DOHH2 (cell line): ENCODE data around the gene GLT1D1.

Experiments
- H3F3A ChIP-seq: fragments of 200-600 bp; sonication (generic), shearing (Covaris generic); 2 replicates; pipeline ENCODE4 v1.6.0; 2016; ENCODE audit warnings: antibody characterized with exemption, mild to moderate bottlenecking; ENCODE audit not compliant: control insufficient read depth, insufficient read depth
- H3K27ac ChIP-seq: fragments of 200-600 bp; sonication (generic); 2 replicates; pipeline ENCODE4 v1.5.1; 2014; ENCODE audit warnings: low read depth, mild to moderate bottlenecking, low read length, moderate library complexity
- H3K27me3 ChIP-seq: fragments of 200-600 bp; sonication (generic); 2 replicates; pipeline ENCODE4 v1.6.1; 2014; ENCODE audit warnings: mild to moderate bottlenecking, low read length, mixed read lengths; ENCODE audit not compliant: control insufficient read depth
- H3K36me3 ChIP-seq: fragments of 200-600 bp; sonication (generic); 2 replicates; pipeline ENCODE4 v1.6.1; 2014; ENCODE audit warnings: mild to moderate bottlenecking, low read length, moderate library complexity, mixed read lengths; ENCODE audit not compliant: control insufficient read depth
- H3K4me1 ChIP-seq: fragments of 200-600 bp; sonication (generic); 2 replicates; pipeline ENCODE4 v1.6.1; 2014; ENCODE audit warnings: mild to moderate bottlenecking, low read length, mixed read lengths; ENCODE audit not compliant: control insufficient read depth
- H3K4me2 ChIP-seq: fragments of 200-600 bp; sonication (generic); 2 replicates; pipeline ENCODE4 v1.6.0; 2014; ENCODE audit warnings: mild to moderate bottlenecking, low read length, moderate library complexity
- H3K4me3 ChIP-seq: fragments of 200-600 bp; sonication (generic); 2 replicates; pipeline ENCODE4 v1.5.1; 2014; ENCODE audit warnings: mild to moderate bottlenecking, low read length, mixed read lengths
- H3K79me2 ChIP-seq: fragments of 200-600 bp; sonication (generic); 2 replicates; pipeline ENCODE4 v1.6.1; 2014; ENCODE audit warnings: mild to moderate bottlenecking, low read length, mixed read lengths; ENCODE audit not compliant: control insufficient read depth
- H3K9me2 ChIP-seq: fragments of 200-600 bp; sonication (generic); replicated peaks from 2 replicates; pipeline ENCODE4 v1.6.1; 2014; ENCODE audit warnings: mild to moderate bottlenecking, low read length, mixed read lengths; ENCODE audit not compliant: control insufficient read depth
- H3K9me3 ChIP-seq: fragments of 200-600 bp; sonication (generic); 2 replicates; pipeline ENCODE4 v1.6.1; 2014; ENCODE audit warnings: antibody characterized with exemption, low read length, mixed read lengths; ENCODE audit not compliant: control insufficient read depth, insufficient read depth
- H4K20me1 ChIP-seq: fragments of 200-600 bp; sonication (generic); 2 replicates; pipeline ENCODE4 v1.6.0; 2014; ENCODE audit warnings: low read depth, mild to moderate bottlenecking, antibody characterized with exemption, low read length, moderate library complexity; ENCODE audit not compliant: control insufficient read depth, insufficient read depth
- EZH2phosphoT487 ChIP-seq: fragments of 200-600 bp; sonication (generic); IDR thresholded peaks from 2 replicates; pipeline ENCODE4 v1.6.1; 2017; ENCODE audit warnings: borderline replicate concordance, mild to moderate bottlenecking, antibody characterized with exemption, low read length, moderate library complexity, mixed read lengths
- TF ChIP-seq, protein P1 (sequence below): fragments of 200-600 bp; sonication (generic); IDR thresholded peaks from one replicate; pipeline ENCODE4 v1.5.1; 2014; ENCODE audit warnings: antibody characterized with exemption, mild to moderate bottlenecking, low read depth, low read length; ENCODE audit not compliant: poor library complexity, severe bottlenecking

The GLT1D1 gene

GRCh38 chr12:129005416-129005815, 152.1 kb downstream of the GLT1D1 start:
- Histone ChIP-seq H3K27me3 (no peaks in the 10 kb centered on the region), H3K4me1 (no peaks in the 10 kb centered on the region), H3K27ac (no peak overlapping the region), H3K9me2 (no peaks in the 10 kb centered on the region), H4K20me1 (no peaks in the 10 kb centered on the region), H3K36me3 (no peaks in the 10 kb centered on the region), H3K79me2 (no peaks in the 10 kb centered on the region), H3K4me2 (no peak overlapping the region), H3K9me3 (no peaks in the 10 kb centered on the region), H3K4me3 (no peak overlapping the region), H3F3A (no peaks in the 10 kb centered on the region)
- no peak for TF ChIP-seq EZH2phosphoT487
- TF ChIP-seq, protein P1, sequence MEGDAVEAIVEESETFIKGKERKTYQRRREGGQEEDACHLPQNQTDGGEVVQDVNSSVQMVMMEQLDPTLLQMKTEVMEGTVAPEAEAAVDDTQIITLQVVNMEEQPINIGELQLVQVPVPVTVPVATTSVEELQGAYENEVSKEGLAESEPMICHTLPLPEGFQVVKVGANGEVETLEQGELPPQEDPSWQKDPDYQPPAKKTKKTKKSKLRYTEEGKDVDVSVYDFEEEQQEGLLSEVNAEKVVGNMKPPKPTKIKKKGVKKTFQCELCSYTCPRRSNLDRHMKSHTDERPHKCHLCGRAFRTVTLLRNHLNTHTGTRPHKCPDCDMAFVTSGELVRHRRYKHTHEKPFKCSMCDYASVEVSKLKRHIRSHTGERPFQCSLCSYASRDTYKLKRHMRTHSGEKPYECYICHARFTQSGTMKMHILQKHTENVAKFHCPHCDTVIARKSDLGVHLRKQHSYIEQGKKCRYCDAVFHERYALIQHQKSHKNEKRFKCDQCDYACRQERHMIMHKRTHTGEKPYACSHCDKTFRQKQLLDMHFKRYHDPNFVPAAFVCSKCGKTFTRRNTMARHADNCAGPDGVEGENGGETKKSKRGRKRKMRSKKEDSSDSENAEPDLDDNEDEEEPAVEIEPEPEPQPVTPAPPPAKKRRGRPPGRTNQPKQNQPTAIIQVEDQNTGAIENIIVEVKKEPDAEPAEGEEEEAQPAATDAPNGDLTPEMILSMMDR, result no peak

- Histone ChIP-seq H3K27ac (no peak overlapping the region), H3K27me3 (no peaks in the 10 kb centered on the region), H3K4me2 (no peak overlapping the region), H3K4me3 (no peak overlapping the region), H3K4me1 (no peaks in the 10 kb centered on the region), H3K9me2 (no peaks in the 10 kb centered on the region), H3K79me2 (no peaks in the 10 kb centered on the region), H3K36me3 (no peaks in the 10 kb centered on the region), H3K9me3 (no peaks in the 10 kb centered on the region), H3F3A (no peaks in the 10 kb centered on the region), H4K20me1 (no peaks in the 10 kb centered on the region)
- TF ChIP-seq, protein P1, result no peak
- no peak for TF ChIP-seq EZH2phosphoT487
Observed at GRCh38 chr12:129005829-129006228, 152.6 kb downstream of the GLT1D1 start.

- H3K27ac ChIP-seq, result no peak overlapping the region
- H3F3A ChIP-seq, result no peaks in the 10 kb centered on the region
- no peaks in the 10 kb centered on the region for H3K9me2 ChIP-seq
- no peak overlapping the region for H3K4me2 ChIP-seq
- no peaks in the 10 kb centered on the region for H3K4me1 ChIP-seq
- no peaks in the 10 kb centered on the region for H3K79me2 ChIP-seq
- no peaks in the 10 kb centered on the region for H3K36me3 ChIP-seq
- no peaks in the 10 kb centered on the region for H4K20me1 ChIP-seq
- TF ChIP-seq, protein P1, result no peak
- TF ChIP-seq EZH2phosphoT487, result no peak
- no peaks in the 10 kb centered on the region for H3K27me3 ChIP-seq
- H3K9me3 ChIP-seq, result no peaks in the 10 kb centered on the region
- H3K4me3 ChIP-seq, result no peak overlapping the region
Observed at GRCh38 chr12:129009833-129010622, 156.8 kb downstream of the GLT1D1 start.
